ENCODE measurements around the gene BRD3. TPM values are rescaled to one million over a fixed set of nuclear protein-coding genes. Genes with fewer than 3 reads are reported as not detected.
"Not testable (repeated sequence)": the region's sequence is repeated elsewhere in the genome, so short reads cannot be mapped to it uniquely, and the experiment has no call there.

BRD3 gene
- polyA plus RNA-seq, 3 donors, result 6.3 to 15.9 (median 8.4) TPM

GRCh38 chr9:133990366-133991213 is 77.2 kb downstream of the BRD3 start:
- 8 to 44% (median 42%) methylated on average over 31 of the region's 31 CpGs for WGBS, 3 donors
- no peak overlapping the region for H3K27ac ChIP-seq (ENCODE audit: low read depth, low read length)

DNA sequence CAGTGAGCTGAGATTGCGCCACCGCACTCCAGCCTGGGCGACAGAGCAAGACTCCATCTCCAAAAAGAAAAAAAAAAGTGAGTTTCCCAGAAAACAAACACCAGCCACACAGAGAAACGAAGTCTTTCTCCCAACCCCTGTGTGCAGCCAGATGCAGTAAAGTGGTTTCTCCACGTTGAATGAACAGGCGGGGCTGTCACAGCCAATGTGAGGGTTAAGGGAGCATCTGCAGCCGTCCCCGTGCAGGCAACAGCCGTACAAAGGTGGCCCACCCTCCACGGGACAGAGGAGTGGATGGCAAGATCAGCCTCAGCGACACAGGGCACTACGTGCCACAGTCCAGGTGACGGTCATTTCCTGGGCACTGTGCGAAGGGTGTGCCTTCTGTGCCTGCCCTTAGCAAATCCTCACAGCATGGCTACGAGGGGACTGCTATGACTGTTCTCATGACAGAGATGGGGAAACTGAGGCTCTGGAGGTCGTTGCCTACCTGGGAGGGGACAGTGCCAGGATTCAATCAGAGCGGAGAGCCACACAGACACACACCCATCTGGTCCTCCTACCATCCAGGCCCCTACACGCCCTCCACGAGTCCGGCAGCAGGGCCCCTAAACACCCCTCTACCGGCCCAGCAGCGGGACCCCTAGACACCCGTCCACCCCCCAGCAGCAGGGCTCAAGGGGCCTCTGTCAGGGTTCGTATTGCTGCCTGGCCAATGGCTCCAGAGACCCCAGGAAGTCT is 78.0 kb downstream of the BRD3 start:
- H3K27ac ChIP-seq (ENCODE audit: low read depth, low read length), result no peak overlapping the region
- WGBS, 3 donors, result 34 to 87% (median 84%) methylated on average over 22 to 24 of the region's 24 CpGs

GRCh38 chr9:133988771-133989170 is 79.1 kb downstream of the BRD3 start:
- not testable (repeated sequence) for H3K27ac ChIP-seq (ENCODE audit: low read depth, low read length)
- WGBS, 3 donors, result 60 to 94% (median 93%) methylated on average over 14 of the region's 14 CpGs

- WGBS, 3 donors, result 71 to 93% (median 90%) methylated on average over 15 to 16 of the region's 16 CpGs
- H3K27ac ChIP-seq (ENCODE audit: low read depth, low read length), result no peak overlapping the region
Measured at GRCh38 chr9:133987946-133988665, 79.7 kb downstream of the BRD3 start.

- H3K27ac ChIP-seq (ENCODE audit: low read depth, low read length), result no peak overlapping the region
- WGBS, 3 donors, result 83 to 88% (median 86%) methylated on average over 14 of the region's 14 CpGs
Measured at GRCh38 chr9:133987446-133987788, 80.4 kb downstream of the BRD3 start.

DNA sequence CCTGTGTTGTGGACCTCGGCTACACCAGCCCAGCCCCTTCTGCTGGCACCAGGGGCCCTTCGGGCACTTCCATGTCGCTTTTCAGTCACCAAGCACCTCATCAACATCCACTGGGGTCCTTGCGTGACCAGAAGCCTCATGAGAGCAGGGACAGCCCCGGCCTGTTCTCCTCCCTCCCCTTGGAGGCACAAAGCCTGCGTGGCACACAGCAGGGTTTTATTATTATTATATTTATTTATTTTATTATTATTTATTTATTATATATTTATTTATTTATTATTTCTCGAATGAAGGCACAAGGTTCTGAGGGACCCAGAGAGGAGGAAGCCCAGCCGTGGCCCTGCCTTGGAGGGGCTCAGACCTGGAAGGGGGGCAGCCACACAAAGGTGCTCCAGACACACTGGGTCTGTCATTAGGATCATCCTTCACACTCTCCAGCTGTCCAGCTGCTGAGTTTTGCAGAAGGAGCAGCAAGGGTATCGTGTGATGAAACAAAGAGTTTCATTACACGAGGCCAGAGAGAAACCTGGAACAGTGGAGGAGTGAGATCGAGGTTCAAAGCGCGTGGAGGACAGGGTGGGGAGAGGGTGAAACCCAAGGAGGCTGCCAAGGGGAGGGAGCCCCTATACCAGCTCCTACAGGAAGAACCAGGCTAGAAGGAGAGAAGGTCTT is 80.9 kb downstream of the BRD3 start:
- H3K27ac ChIP-seq (ENCODE audit: low read depth, low read length), result no peak overlapping the region
- 81 to 93% (median 88%) methylated on average over 13 of the region's 13 CpGs for WGBS, 3 donors

DNA sequence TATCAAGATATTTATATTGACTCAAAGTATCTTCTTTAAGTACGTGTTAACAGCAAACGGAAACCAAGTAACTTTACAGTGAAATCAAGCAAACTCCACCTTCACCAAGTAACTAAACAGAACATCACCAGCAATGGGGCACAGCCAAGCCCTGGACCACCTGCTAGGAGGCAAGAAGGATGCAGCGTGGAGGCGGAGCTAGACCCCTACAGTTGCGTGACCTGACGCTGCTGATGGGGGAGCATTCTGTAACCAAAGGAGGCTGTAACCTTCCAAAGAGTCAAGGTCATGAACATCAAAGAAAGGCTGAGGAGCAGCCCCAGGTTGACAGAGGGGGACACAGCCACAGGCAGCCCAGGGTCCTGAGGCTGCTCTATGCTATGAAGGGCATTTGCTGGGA is 81.8 kb downstream of the BRD3 start:
- 76 to 77% (median 77%) methylated on average over 6 of the region's 6 CpGs for WGBS, 3 donors
- H3K27ac ChIP-seq (ENCODE audit: low read depth, low read length), result no peak overlapping the region

DNA sequence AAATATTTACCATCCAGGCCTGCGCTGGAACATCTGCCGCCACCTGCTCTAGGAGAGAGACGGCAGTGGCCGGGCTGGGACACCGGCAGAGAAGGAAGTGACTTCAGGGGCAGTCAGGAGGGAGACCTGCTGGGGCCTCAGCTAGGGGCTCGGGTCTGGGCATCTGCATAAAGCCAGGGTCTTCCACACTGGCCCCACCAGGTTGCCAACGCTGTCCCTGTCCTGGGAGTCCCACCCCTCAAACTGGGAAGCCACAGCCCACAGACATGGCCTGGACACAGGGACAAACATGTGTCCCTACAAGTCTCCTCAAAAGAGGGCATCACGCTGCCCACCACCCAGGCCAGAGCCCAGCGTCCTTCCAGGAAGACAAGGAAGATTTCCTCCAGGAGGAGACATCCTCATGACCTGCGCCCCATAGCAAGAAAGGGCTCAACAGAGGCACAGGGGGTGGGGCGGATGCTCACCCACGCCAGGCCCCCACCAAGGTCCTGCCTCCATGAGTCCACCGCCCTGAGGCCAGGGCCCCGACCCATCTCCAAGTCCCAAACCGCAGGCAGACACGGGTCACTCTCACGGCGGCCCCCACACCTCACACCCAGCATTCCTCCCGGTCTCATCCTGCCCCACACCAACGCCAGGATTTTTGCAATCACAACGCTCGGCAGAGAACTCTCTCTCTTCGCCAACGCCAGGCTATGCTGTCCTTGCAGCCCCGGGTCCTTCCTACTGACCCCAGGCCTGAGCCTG is 84.7 kb downstream of the BRD3 start:
- H3K27ac ChIP-seq (ENCODE audit: low read depth, low read length), result no peak overlapping the region
- 80 to 88% (median 87%) methylated on average over 24 to 25 of the region's 25 CpGs for WGBS, 3 donors

DNA sequence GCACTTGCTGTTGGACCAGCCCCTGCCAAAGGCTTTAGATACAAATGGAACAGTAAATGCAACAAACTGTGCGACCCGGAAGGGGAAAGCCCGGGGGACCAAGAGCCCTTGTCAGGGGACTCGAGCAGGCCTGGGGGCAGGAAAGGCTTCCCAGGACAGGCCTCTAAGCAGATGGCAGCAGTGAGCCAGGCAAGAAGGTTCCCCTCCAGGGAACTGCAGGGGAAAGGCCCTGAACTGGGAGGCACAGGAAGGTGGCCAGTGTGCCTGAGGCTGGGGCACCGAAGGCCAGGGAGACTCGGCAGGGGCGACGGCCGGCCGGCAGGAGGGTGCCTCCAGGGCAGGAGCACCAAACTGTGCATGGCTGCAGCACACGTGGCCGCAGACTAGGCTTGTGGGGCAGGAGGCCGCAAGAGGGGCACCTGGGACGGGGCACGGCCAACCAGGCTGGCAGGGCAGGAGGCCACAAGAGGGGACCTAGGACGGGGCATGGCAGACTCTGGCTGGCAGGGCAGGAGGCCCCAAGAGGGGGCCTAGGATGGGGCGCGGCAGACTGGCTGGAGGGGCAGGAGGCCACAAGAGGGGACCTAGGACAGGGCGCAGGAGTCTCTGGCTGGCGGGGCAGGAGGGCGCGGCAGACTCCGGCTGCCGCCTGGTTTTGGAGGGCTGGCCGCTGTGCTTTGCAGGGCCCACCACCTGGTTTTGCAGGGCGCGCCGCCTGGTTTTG is 85.7 kb downstream of the BRD3 start:
- WGBS, 3 donors, result 68 to 94% (median 90%) methylated on average over 28 of the region's 28 CpGs
- H3K27ac ChIP-seq (ENCODE audit: low read depth, low read length), result no peak overlapping the region

- no peak overlapping the region for H3K27ac ChIP-seq (ENCODE audit: low read depth, low read length)
- 84 to 91% (median 89%) methylated on average over 14 of the region's 14 CpGs for WGBS, 3 donors
Measured at GRCh38 chr9:133981589-133981957, 86.3 kb downstream of the BRD3 start.

GRCh38 chr9:133980864-133981588 is 86.8 kb downstream of the BRD3 start:
- H3K27ac ChIP-seq (ENCODE audit: low read depth, low read length), result no peak overlapping the region
- WGBS, 3 donors, result 66 to 92% (median 90%) methylated on average over 25 of the region's 25 CpGs

Other genes starting within 250 kb of the BRD3 start
- 10 to 100 TPM in 1 of 3 donors, 1 to 10 TPM in 2; 6.0 to 15.2 (median 6.9) TPM for gene VAV2, start 75.7 kb downstream of the BRD3 start, polyA plus RNA-seq
- 10 to 100 TPM in 1 of 3 donors, 1 to 10 TPM in 2; 7.4 to 13.6 (median 7.5) TPM for gene BRD3OS, start 42.5 kb downstream of the BRD3 start, polyA plus RNA-seq
- gene WDR5, start 68.1 kb upstream of the BRD3 start, polyA plus RNA-seq, result 10 to 100 TPM; 22.6 to 22.9 (median 22.9) TPM
- not detected for gene RNU6ATAC, start 96.5 kb upstream of the BRD3 start, polyA plus RNA-seq